ENCODE data around the gene ENGASE.

Gene ENGASE

GRCh38 chr17:79053251-79053925 lies 21.2 kb upstream of the ENGASE start:
- no peak overlapping the region for H3K14ac ChIP-seq (ENCODE audit: low read length)
- no peak overlapping the region for H2BK12ac ChIP-seq (ENCODE audit: low read length)
- H3K4me1 ChIP-seq (ENCODE audit: control insufficient read depth in 1 of 2, insufficient read depth in 2 of 2, low read length in 2 of 2), result no peaks in the 10 kb centered on the region
- peak in 1 of 2 donors; percentile 20 for DNase-seq
- no peak overlapping the region for H3K4me2 ChIP-seq (ENCODE audit: low read length)
- H3K79me1 ChIP-seq (ENCODE audit: low read length), result no peaks in the 10 kb centered on the region
- H3K27me3 ChIP-seq (ENCODE audit: insufficient read depth, low read length), result no peaks in the 10 kb centered on the region
- H3K9me3 ChIP-seq (ENCODE audit: insufficient read depth, low read depth, low read length), result peaks cover 10% of the 10 kb centered on the region
- H3K18ac ChIP-seq (ENCODE audit: low read length), result no peak overlapping the region
- no peak overlapping the region for H3K9ac ChIP-seq (ENCODE audit: low read length)
- no peak overlapping the region for H4K12ac ChIP-seq (ENCODE audit: low read depth, low read length)
- H4K91ac ChIP-seq (ENCODE audit: low read depth, low read length), result no peak overlapping the region
- H3K4me3 ChIP-seq (ENCODE audit: low read depth, low read length), result no peak overlapping the region
- H4K8ac ChIP-seq (ENCODE audit: low read depth, low read length), result no peak overlapping the region
- no peak overlapping the region for H3K23ac ChIP-seq (ENCODE audit: low read length)
- H3K27ac ChIP-seq (ENCODE audit: low read depth, low read length), result no peak overlapping the region
- no peak overlapping the region for H2BK120ac ChIP-seq (ENCODE audit: insufficient read depth, low read length, poor library complexity)
- WGBS (ENCODE audit: extremely low coverage, insufficient coverage, insufficient read length), result no CpG with 5 or more reads among the region's 2 CpGs
- H3K79me2 ChIP-seq (ENCODE audit: control insufficient read depth, insufficient read depth, low read length, poor library complexity), result no peaks in the 10 kb centered on the region
- no peak overlapping the region for H2BK5ac ChIP-seq (ENCODE audit: low read depth, low read length, poor library complexity)
- H3K36me3 ChIP-seq (ENCODE audit: control insufficient read depth in 1 of 2, insufficient read depth in 2 of 2, low read length in 2 of 2), result no peaks in the 10 kb centered on the region
- H3K4ac ChIP-seq (ENCODE audit: low read depth, low read length), result no peak overlapping the region
- no peak overlapping the region for H2AK5ac ChIP-seq (ENCODE audit: low read length)
- no peak overlapping the region for H2AFZ ChIP-seq (ENCODE audit: insufficient read depth, low read length, poor library complexity)

- Histone ChIP-seq H4K12ac (ENCODE audit: low read depth, low read length) (no peak overlapping the region), H2BK120ac (ENCODE audit: insufficient read depth, low read length, poor library complexity) (no peak overlapping the region), H2AK5ac (ENCODE audit: low read length) (no peak overlapping the region), H3K4me2 (ENCODE audit: low read length) (no peak overlapping the region), H3K79me2 (ENCODE audit: control insufficient read depth, insufficient read depth, low read length, poor library complexity) (no peaks in the 10 kb centered on the region), H3K27me3 (ENCODE audit: insufficient read depth, low read length) (no peaks in the 10 kb centered on the region), H2AFZ (ENCODE audit: insufficient read depth, low read length, poor library complexity) (no peak overlapping the region), H3K23ac (ENCODE audit: low read length) (no peak overlapping the region), H4K91ac (ENCODE audit: low read depth, low read length) (no peak overlapping the region), H3K18ac (ENCODE audit: low read length) (no peak overlapping the region), H4K8ac (ENCODE audit: low read depth, low read length) (no peak overlapping the region), H2BK12ac (ENCODE audit: low read length) (no peak overlapping the region), H3K9ac (ENCODE audit: low read length) (no peak overlapping the region), H3K79me1 (ENCODE audit: low read length) (no peaks in the 10 kb centered on the region), H3K36me3 (ENCODE audit: control insufficient read depth in 1 of 2, insufficient read depth in 2 of 2, low read length in 2 of 2) (no peaks in the 10 kb centered on the region), H2BK5ac (ENCODE audit: low read depth, low read length, poor library complexity) (no peak overlapping the region), H3K4me1 (ENCODE audit: control insufficient read depth in 1 of 2, insufficient read depth in 2 of 2, low read length in 2 of 2) (no peaks in the 10 kb centered on the region), H3K27ac (ENCODE audit: low read depth, low read length) (no peak overlapping the region), H3K14ac (ENCODE audit: low read length) (no peak overlapping the region), H3K4ac (ENCODE audit: low read depth, low read length) (no peak overlapping the region), H3K9me3 (ENCODE audit: insufficient read depth, low read depth, low read length) (peaks cover 10% of the 10 kb centered on the region), H3K4me3 (ENCODE audit: low read depth, low read length) (no peak overlapping the region)
- DNase-seq, result no peak
- WGBS (ENCODE audit: extremely low coverage, insufficient coverage, insufficient read length), result no CpG with 5 or more reads among the region's 2 CpGs
These were observed 20.2 kb upstream of the ENGASE start for GRCh38 chr17:79054200-79054960.

GRCh38 chr17:79055197-79055596 lies 19.4 kb upstream of the ENGASE start:
- no peaks in the 10 kb centered on the region for H3K27me3 ChIP-seq (ENCODE audit: insufficient read depth, low read length)
- no peak overlapping the region for H3K14ac ChIP-seq (ENCODE audit: low read length)
- no peaks in the 10 kb centered on the region for H3K79me2 ChIP-seq (ENCODE audit: control insufficient read depth, insufficient read depth, low read length, poor library complexity)
- no peak overlapping the region for H4K12ac ChIP-seq (ENCODE audit: low read depth, low read length)
- no peak overlapping the region for H3K4me3 ChIP-seq (ENCODE audit: low read depth, low read length)
- H3K4ac ChIP-seq (ENCODE audit: low read depth, low read length), result no peak overlapping the region
- DNase-seq, result peak in 1 of 2 donors; percentile 10
- no peak overlapping the region for H2AFZ ChIP-seq (ENCODE audit: insufficient read depth, low read length, poor library complexity)
- H3K9me3 ChIP-seq (ENCODE audit: insufficient read depth, low read depth, low read length), result peaks cover 7% of the 10 kb centered on the region
- no CpG with 5 or more reads among the region's 5 CpGs for WGBS (ENCODE audit: extremely low coverage, insufficient coverage, insufficient read length)
- H3K79me1 ChIP-seq (ENCODE audit: low read length), result no peaks in the 10 kb centered on the region
- H3K18ac ChIP-seq (ENCODE audit: low read length), result no peak overlapping the region
- no peak overlapping the region for H4K91ac ChIP-seq (ENCODE audit: low read depth, low read length)
- no peaks in the 10 kb centered on the region for H3K36me3 ChIP-seq (ENCODE audit: control insufficient read depth in 1 of 2, insufficient read depth in 2 of 2, low read length in 2 of 2)
- no peak overlapping the region for H2BK5ac ChIP-seq (ENCODE audit: low read depth, low read length, poor library complexity)
- H2AK5ac ChIP-seq (ENCODE audit: low read length), result no peak overlapping the region
- no peak overlapping the region for H4K8ac ChIP-seq (ENCODE audit: low read depth, low read length)
- H3K23ac ChIP-seq (ENCODE audit: low read length), result no peak overlapping the region
- no peaks in the 10 kb centered on the region for H3K4me1 ChIP-seq (ENCODE audit: control insufficient read depth in 1 of 2, insufficient read depth in 2 of 2, low read length in 2 of 2)
- H3K4me2 ChIP-seq (ENCODE audit: low read length), result no peak overlapping the region
- no peak overlapping the region for H3K9ac ChIP-seq (ENCODE audit: low read length)
- H3K27ac ChIP-seq (ENCODE audit: low read depth, low read length), result no peak overlapping the region
- no peak overlapping the region for H2BK120ac ChIP-seq (ENCODE audit: insufficient read depth, low read length, poor library complexity)
- no peak overlapping the region for H2BK12ac ChIP-seq (ENCODE audit: low read length)

GRCh38 chr17:79057737-79058385 lies 16.8 kb upstream of the ENGASE start:
- peak in 1 of 2 donors; percentile 6 for DNase-seq
- H2AK5ac ChIP-seq (ENCODE audit: low read length), result no peak overlapping the region
- no peak overlapping the region for H4K8ac ChIP-seq (ENCODE audit: low read depth, low read length)
- no peak overlapping the region for H3K4ac ChIP-seq (ENCODE audit: low read depth, low read length)
- H3K4me1 ChIP-seq (ENCODE audit: control insufficient read depth in 1 of 2, insufficient read depth in 2 of 2, low read length in 2 of 2), result no peaks in the 10 kb centered on the region
- no peaks in the 10 kb centered on the region for H3K36me3 ChIP-seq (ENCODE audit: control insufficient read depth in 1 of 2, insufficient read depth in 2 of 2, low read length in 2 of 2)
- no peak overlapping the region for H4K91ac ChIP-seq (ENCODE audit: low read depth, low read length)
- H3K4me2 ChIP-seq (ENCODE audit: low read length), result no peak overlapping the region
- H2AFZ ChIP-seq (ENCODE audit: insufficient read depth, low read length, poor library complexity), result no peak overlapping the region
- no peak overlapping the region for H2BK120ac ChIP-seq (ENCODE audit: insufficient read depth, low read length, poor library complexity)
- no peak overlapping the region for H2BK12ac ChIP-seq (ENCODE audit: low read length)
- no peak overlapping the region for H2BK5ac ChIP-seq (ENCODE audit: low read depth, low read length, poor library complexity)
- no peak overlapping the region for H3K4me3 ChIP-seq (ENCODE audit: low read depth, low read length)
- no peaks in the 10 kb centered on the region for H3K27me3 ChIP-seq (ENCODE audit: insufficient read depth, low read length)
- no peak overlapping the region for H3K23ac ChIP-seq (ENCODE audit: low read length)
- no peaks in the 10 kb centered on the region for H3K79me1 ChIP-seq (ENCODE audit: low read length)
- no peak overlapping the region for H3K9ac ChIP-seq (ENCODE audit: low read length)
- H3K18ac ChIP-seq (ENCODE audit: low read length), result no peak overlapping the region
- H3K27ac ChIP-seq (ENCODE audit: low read depth, low read length), result no peak overlapping the region
- H3K9me3 ChIP-seq (ENCODE audit: insufficient read depth, low read depth, low read length), result peaks cover 7% of the 10 kb centered on the region
- H3K14ac ChIP-seq (ENCODE audit: low read length), result no peak overlapping the region
- H4K12ac ChIP-seq (ENCODE audit: low read depth, low read length), result no peak overlapping the region
- no peaks in the 10 kb centered on the region for H3K79me2 ChIP-seq (ENCODE audit: control insufficient read depth, insufficient read depth, low read length, poor library complexity)
- no CpG with 5 or more reads among the region's 10 CpGs for WGBS (ENCODE audit: extremely low coverage, insufficient coverage, insufficient read length)
